Transverse colon (tissue), 3 donors: Measurements from ENCODE around the gene UNC5B.

Source experiments
- CTCF ChIP-seq, 5 experiments: fragments of 200-600 bp in 3 of 5; fragments of 450-650 bp in 2 of 5; sonication (generic) in 3 of 5; IDR thresholded peaks; 1 replicate in 2 of 5; 2 replicates in 3 of 5; pipeline ENCODE4 v1.5.1; 2016 to 2017; ENCODE audit warnings: antibody characterized with exemption in 5 of 5, inconsistent platforms in 3 of 5, mild to moderate bottlenecking in 2 of 5, moderate library complexity in 1 of 5
- POLR2A ChIP-seq: fragments of 450-650 bp; IDR thresholded peaks from one replicate; pipeline ENCODE4 v1.6.1; 2016; ENCODE audit warnings: antibody characterized with exemption, mild to moderate bottlenecking, moderate library complexity

DNA sequence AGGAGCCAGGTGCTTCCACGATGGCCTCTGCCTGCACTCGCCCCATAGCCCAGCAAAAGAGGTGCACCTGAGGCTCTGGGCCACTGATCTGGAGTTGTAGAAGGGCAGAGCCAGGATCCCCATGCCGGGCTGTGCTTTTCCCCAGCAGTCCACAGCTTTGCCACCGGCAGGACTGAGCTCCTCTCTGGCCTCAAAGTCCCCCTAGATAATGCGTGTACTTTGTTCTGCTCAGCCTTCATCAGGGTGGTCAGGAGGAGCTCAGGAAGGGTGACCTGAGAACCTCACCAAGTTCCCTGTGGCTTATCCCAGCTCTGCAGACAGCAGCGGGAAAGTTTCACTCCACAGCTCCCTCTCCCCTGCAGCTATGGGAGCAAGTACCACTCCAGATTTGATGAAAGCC, 27.9 kb upstream of the UNC5B start:
- TF ChIP-seq CTCF (IDR thresholded peaks at IDR 0.05) (no peak), POLR2A (no peak)
